ENCODE data around the gene GMIP.
A peak's percentile ranks its signal among the peaks of the same experiment; 100 is the strongest.

GRCh38 chr19:19580418-19580817 is 63.0 kb downstream of the GMIP start:
- TF ChIP-seq POLR2AphosphoS5 (IDR thresholded peaks at IDR 0.05) (peak in 2 of 3 donors; percentile 15 to 52), EP300 (IDR thresholded peaks at IDR 0.05) (no peak)
